Ishikawa (cell line): ENCODE data around the gene RBBP7.

Source experiments
- CEBPB ChIP-seq: IDR thresholded peaks from 2 replicates; pipeline ENCODE4 v1.6.1; 2012
- CREB1 ChIP-seq: IDR thresholded peaks from 2 replicates; pipeline ENCODE4 v1.6.1; 2012; ENCODE audit warnings: low read depth
- EGR1 ChIP-seq: IDR thresholded peaks from 2 replicates; pipeline ENCODE4 v1.6.1; 2012
- EP300 ChIP-seq: IDR thresholded peaks from 2 replicates; pipeline ENCODE4 v1.6.1; 2012; ENCODE audit warnings: borderline replicate concordance
- FOXM1 ChIP-seq: IDR thresholded peaks from 2 replicates; pipeline ENCODE4 v1.6.1; 2012; ENCODE audit warnings: low read depth, borderline replicate concordance
- NFIC ChIP-seq: IDR thresholded peaks from 2 replicates; pipeline ENCODE4 v1.6.1; 2012
- RAD21 ChIP-seq: IDR thresholded peaks from 2 replicates; pipeline ENCODE4 v1.6.1; 2012; ENCODE audit warnings: low read depth
- TAF1 ChIP-seq: IDR thresholded peaks from 2 replicates; pipeline ENCODE4 v1.6.1; 2012; ENCODE audit warnings: low read depth, mild to moderate bottlenecking
- TCF12 ChIP-seq: IDR thresholded peaks from 2 replicates; pipeline ENCODE4 v1.6.1; 2012; ENCODE audit warnings: low read depth
- TEAD4 ChIP-seq: IDR thresholded peaks from 2 replicates; pipeline ENCODE4 v1.6.1; 2012
- USF1 ChIP-seq: IDR thresholded peaks from 2 replicates; pipeline ENCODE4 v1.6.1; 2012
- YY1 ChIP-seq: IDR thresholded peaks from 2 replicates; pipeline ENCODE4 v1.6.1; 2012; ENCODE audit warnings: low read depth
- ZBTB7A ChIP-seq: IDR thresholded peaks from 2 replicates; pipeline ENCODE4 v1.6.1; 2012; ENCODE audit warnings: low read depth
- TF ChIP-seq, protein P1 (sequence below): IDR thresholded peaks from 2 replicates; pipeline ENCODE4 v1.6.1; 2012; ENCODE audit warnings: low read depth, mild to moderate bottlenecking
- TF ChIP-seq, protein P2 (sequence below): IDR thresholded peaks from 2 replicates; pipeline ENCODE4 v1.6.1; 2012

The RBBP7 gene

GRCh38 chrX:16873106-16873505 lies 2.9 kb upstream of the RBBP7 start:
- TF ChIP-seq EGR1: no peak
- no peak for TF ChIP-seq CREB1
- TF ChIP-seq, protein P1, sequence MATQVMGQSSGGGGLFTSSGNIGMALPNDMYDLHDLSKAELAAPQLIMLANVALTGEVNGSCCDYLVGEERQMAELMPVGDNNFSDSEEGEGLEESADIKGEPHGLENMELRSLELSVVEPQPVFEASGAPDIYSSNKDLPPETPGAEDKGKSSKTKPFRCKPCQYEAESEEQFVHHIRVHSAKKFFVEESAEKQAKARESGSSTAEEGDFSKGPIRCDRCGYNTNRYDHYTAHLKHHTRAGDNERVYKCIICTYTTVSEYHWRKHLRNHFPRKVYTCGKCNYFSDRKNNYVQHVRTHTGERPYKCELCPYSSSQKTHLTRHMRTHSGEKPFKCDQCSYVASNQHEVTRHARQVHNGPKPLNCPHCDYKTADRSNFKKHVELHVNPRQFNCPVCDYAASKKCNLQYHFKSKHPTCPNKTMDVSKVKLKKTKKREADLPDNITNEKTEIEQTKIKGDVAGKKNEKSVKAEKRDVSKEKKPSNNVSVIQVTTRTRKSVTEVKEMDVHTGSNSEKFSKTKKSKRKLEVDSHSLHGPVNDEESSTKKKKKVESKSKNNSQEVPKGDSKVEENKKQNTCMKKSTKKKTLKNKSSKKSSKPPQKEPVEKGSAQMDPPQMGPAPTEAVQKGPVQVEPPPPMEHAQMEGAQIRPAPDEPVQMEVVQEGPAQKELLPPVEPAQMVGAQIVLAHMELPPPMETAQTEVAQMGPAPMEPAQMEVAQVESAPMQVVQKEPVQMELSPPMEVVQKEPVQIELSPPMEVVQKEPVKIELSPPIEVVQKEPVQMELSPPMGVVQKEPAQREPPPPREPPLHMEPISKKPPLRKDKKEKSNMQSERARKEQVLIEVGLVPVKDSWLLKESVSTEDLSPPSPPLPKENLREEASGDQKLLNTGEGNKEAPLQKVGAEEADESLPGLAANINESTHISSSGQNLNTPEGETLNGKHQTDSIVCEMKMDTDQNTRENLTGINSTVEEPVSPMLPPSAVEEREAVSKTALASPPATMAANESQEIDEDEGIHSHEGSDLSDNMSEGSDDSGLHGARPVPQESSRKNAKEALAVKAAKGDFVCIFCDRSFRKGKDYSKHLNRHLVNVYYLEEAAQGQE: no peak
- no peak for TF ChIP-seq TEAD4
- no peak for TF ChIP-seq ZBTB7A
- no peak for TF ChIP-seq FOXM1
- TF ChIP-seq, protein P2, sequence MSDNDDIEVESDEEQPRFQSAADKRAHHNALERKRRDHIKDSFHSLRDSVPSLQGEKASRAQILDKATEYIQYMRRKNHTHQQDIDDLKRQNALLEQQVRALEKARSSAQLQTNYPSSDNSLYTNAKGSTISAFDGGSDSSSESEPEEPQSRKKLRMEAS: no peak
- no peak for TF ChIP-seq YY1
- TF ChIP-seq NFIC: no peak
- no peak for TF ChIP-seq EP300
- no peak for TF ChIP-seq CEBPB
- no peak for TF ChIP-seq USF1
- no peak for TF ChIP-seq TAF1
- no peak for TF ChIP-seq RAD21
- no peak for TF ChIP-seq TCF12

DNA sequence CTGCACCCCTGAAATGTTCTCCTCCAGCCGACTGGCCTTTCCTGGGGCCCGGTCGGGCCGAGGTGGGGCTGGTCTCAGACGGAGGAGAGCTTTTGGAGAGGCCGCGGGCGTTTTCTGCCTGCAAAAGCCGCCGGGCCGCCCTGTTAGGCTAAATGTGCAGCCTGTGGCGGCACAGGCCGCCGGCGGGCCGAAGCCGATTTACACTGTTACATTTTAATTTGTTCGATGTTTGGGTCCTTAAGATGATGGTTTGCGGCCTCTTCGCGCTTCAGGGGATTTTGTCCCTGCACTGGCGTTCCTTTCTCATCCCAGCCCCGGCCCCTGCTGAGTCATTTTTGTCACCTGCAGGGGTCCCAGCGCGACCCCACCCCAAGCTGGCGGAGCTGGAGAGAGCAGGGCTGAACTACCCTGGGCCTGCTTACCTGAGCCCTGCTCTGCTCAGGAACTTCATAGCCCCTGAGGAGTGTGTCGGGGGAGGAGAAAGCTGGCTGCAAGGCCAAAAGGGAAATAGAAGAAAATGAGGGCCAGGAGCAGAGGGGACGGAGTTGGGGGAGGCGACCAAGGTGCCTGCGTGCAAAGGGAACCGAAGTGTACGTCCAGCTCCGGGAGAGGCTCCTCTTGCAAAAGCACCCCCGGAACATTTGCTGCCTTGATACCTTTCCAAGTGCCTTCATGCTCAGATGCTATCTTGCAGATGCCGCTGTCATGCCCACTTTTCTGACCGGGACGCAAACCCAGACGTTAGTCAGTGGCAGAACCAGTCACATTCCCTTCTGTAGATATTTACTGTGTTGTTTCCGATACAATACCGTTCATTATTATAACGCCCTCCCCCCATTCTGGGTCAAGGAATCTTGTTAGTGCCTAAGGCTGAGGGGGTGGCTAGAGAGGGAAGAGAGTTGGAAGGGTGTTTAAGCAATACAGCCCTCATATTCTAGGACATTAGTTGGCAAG lies 977 bp upstream of the RBBP7 start:
- TF ChIP-seq ZBTB7A: peak; percentile 78; the same call in 1 of the 2 replicates
- no peak for TF ChIP-seq RAD21

DNA sequence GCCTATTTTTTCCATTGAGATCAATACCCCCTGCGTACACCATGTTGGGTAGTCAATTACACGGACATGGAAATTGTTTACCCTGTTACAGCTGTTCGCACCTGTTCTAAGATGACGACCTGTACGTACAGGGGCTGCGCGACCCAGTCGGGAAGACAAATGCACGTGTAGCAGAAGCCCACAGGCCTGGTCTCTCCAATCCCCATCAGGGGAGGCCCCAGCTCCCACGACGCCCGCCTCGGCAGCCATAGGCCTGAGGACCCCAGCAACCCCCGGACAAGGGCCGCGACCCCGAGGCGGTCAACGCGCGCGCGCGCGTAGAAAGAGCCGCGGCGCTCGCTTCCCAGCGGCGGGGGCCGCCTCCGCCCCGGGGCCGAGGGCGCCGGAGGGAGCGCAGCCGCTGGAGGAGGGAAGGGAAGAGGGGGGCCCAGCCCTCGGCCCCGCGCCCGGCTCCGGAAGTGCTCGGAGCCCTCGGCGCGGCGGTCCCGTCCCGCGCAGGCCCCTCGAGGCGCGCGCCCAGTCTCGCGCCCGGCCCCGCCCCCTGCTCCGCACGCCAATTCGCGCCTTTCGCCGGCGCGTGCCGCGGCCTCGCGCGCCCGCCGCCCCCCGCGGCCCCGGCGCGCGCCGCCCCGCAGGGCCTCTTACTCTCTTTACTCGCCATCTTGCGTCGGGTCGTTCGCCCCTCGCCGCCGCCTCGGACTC lies 618 bp downstream of the RBBP7 start:
- TF ChIP-seq EP300 (no peak), TEAD4 (no peak), USF1 (no peak), CREB1 (no peak), RAD21 (no peak), EGR1 (no peak), ZBTB7A (no peak), TCF12 (no peak), CEBPB (no peak), YY1 (no peak), FOXM1 (no peak)

GRCh38 chrX:16868920-16869319 lies 1.2 kb downstream of the RBBP7 start:
- TF ChIP-seq USF1 (no peak), RAD21 (no peak), ZBTB7A (no peak)

GRCh38 chrX:16867947-16868346 lies 2.2 kb downstream of the RBBP7 start:
- TF ChIP-seq TAF1: no peak
- TF ChIP-seq, protein P1: no peak
- TF ChIP-seq EP300: no peak
- no peak for TF ChIP-seq NFIC
- TF ChIP-seq FOXM1: no peak
- no peak for TF ChIP-seq TEAD4
- no peak for TF ChIP-seq ZBTB7A
- no peak for TF ChIP-seq YY1
- TF ChIP-seq TCF12: no peak
- TF ChIP-seq RAD21: no peak
- TF ChIP-seq CREB1: no peak
- TF ChIP-seq, protein P2: no peak
- TF ChIP-seq CEBPB: no peak
- no peak for TF ChIP-seq USF1
- no peak for TF ChIP-seq EGR1
